ENCODE results near the gene SPIN2A. TPM values are rescaled to one million over a fixed set of nuclear protein-coding genes. Genes with fewer than 3 reads are reported as not detected.

Gene SPIN2A
- total and polyA plus RNA-seq, 2 donors (not counting 3 experiments of a cell fraction or from before 2014, with no cell fraction given), result 0.22 to 0.75 TPM

DNA sequence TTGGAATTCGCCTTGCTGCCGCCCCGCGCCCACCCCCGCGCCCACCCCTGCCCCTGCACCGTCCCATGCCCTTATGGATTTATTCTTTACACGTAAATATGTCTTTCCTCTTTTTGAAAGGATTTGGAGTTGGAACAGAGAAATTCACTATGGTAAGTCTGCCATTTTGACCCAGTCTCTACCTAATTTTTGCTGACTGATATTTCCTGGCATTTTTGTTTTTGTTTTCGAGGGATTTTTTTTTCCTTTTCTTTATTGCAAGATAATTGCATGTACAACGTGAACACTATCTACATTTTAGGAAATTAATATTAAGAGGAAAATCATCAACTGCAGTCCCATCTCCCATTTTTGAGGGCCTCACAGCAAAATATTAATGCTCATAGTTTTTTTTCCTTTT lies 15.4 kb downstream of the SPIN2A start:
- no peaks in the 10 kb centered on the region for H3K4me1 ChIP-seq (ENCODE audit: control insufficient read depth, extremely low read depth, insufficient read depth, low read length)
- H3K79me2 ChIP-seq (ENCODE audit: control insufficient read depth, insufficient read depth, low read length), result peaks cover 2% of the 10 kb centered on the region
- H3K27me3 ChIP-seq (ENCODE audit: control insufficient read depth in 2 of 2, insufficient read depth in 2 of 2, low read length in 2 of 2), result no peaks in the 10 kb centered on the region
- H3K27ac ChIP-seq (ENCODE audit: insufficient read depth, low read depth, low read length), result no peak overlapping the region
- H3K9ac ChIP-seq (replicated peaks; ENCODE audit: extremely low read depth, insufficient read depth, low read length), result peak overlapping the region; percentile 37
- no peaks in the 10 kb centered on the region for H3K36me3 ChIP-seq (ENCODE audit: control insufficient read depth in 2 of 2, extremely low read depth in 1 of 2, insufficient read depth in 2 of 2, low read length in 2 of 2)
- peak overlapping the region; percentile 55 to 76 (median 61) for H3K4me3 ChIP-seq (replicated peaks in 1 of 3; ENCODE audit: insufficient read depth in 1 of 3, low read depth in 1 of 3, low read length in 3 of 3)
- TF ChIP-seq MYC (IDR thresholded peaks at IDR 0.05; ENCODE audit: low read depth, low read length) (no peak), FOS (IDR thresholded peaks at IDR 0.05; ENCODE audit: borderline replicate concordance, insufficient read depth, low read length) (no peak), JUN (IDR thresholded peaks at IDR 0.05; ENCODE audit: borderline replicate concordance, insufficient read depth, insufficient read length, low read depth) (no peak), POLR2AphosphoS5 (IDR thresholded peaks at IDR 0.05; ENCODE audit: insufficient read depth, low read depth, low read length) (no peak), EZH2 (IDR thresholded peaks at IDR 0.05; ENCODE audit: borderline replicate concordance, low read depth, low read length, severe bottlenecking) (no peak), GATA2 (IDR thresholded peaks at IDR 0.05; ENCODE audit: insufficient read depth, insufficient read length, low read depth, low read length) (no peak), POLR2A (IDR thresholded peaks at IDR 0.05; ENCODE audit: low read depth, low read length) (no peak), CTCF (IDR thresholded peaks at IDR 0.05; ENCODE audit: extremely low read depth in 1 of 2, insufficient read depth in 1 of 2, low read depth in 1 of 2, low read length in 2 of 2) (no peak), MAX (IDR thresholded peaks at IDR 0.05; ENCODE audit: insufficient read depth, insufficient read length) (no peak)
- no peaks in the 10 kb centered on the region for H3K9me1 ChIP-seq (replicated peaks; ENCODE audit: control insufficient read depth, extremely low read depth, insufficient read depth, low read length)
- dilution Hi-C loops (cut with MboI; ENCODE audit: extremely low pct_ligation_motif_present, low sequenced_read_pairs) (no loop called here), intact Hi-C loops (cut with micrococcal nuclease) (loop anchor here (2.0 kb wide), 1 partner anchor 127 kb away; the partner anchor contains the start of gene SPIN3)
- no peak overlapping the region for H2AFZ ChIP-seq (ENCODE audit: low read depth, low read length)
- POLR2A ChIA-PET, result no interaction called here
- BruUV-seq (replicated peaks), result no TSS peak
- CTCF ChIA-PET, result no interaction called here
- DNase-seq (ENCODE audit: low read depth, low spot score) (no peak), FAIRE-seq (no peak)
- no peaks in the 10 kb centered on the region for H3K9me3 ChIP-seq (replicated peaks; ENCODE audit: control insufficient read depth, insufficient read depth, low read length)
- H4K20me1 ChIP-seq (replicated peaks; ENCODE audit: control insufficient read depth, extremely low read depth, insufficient read depth, low read length), result no peaks in the 10 kb centered on the region
- peak overlapping the region; percentile 90 for H3K4me2 ChIP-seq (ENCODE audit: insufficient read depth, low read length)

Data from endothelial cell of umbilical vein (primary cell).